Common myeloid progenitor, CD34-positive (primary cell): ENCODE data around the gene EIF3M. TPM values are rescaled to one million over a fixed set of nuclear protein-coding genes. Genes with fewer than 3 reads are reported as not detected.
A peak's percentile ranks its signal among the peaks of the same experiment; 100 is the strongest.

Experiments
- CTCF ChIA-PET: fragments of 350-600 bp; sonication (Branson Sonifier 250); formaldehyde crosslinking; loops from one replicate; lab custom pipeline; 2021; ENCODE audit warnings: antibody characterized with exemption; lab: Charles Lee
- POLR2A ChIA-PET: fragments of 350-600 bp; sonication (Branson Sonifier 250); formaldehyde crosslinking; loops from one replicate; lab custom pipeline; 2021; ENCODE audit warnings: antibody characterized with exemption; lab: Charles Lee
- DNase-seq, 3 donors: peaks; one replicate each; pipeline versions ENCODE4 v3.0.0 to v3.0.0-alpha.2; 2013
- H3K27ac ChIP-seq, 2 experiments: 1 replicate in 1 of 2; 2 replicates in 1 of 2; pipeline ENCODE4 v1.7.0; 2013; ENCODE audit warnings: inconsistent platforms in 2 of 2, low read length in 2 of 2, mild to moderate bottlenecking in 2 of 2, low read depth in 1 of 2, moderate library complexity in 1 of 2; ENCODE audit not compliant: severe bottlenecking in 2 of 2, insufficient read depth in 1 of 2, poor library complexity in 1 of 2
- H3K27me3 ChIP-seq, 5 experiments: replicated peaks in 2 of 5; 1 replicate in 3 of 5; 2 replicates in 2 of 5; pipeline versions ENCODE4 v1.6.1 to v1.7.0; 2013; ENCODE audit warnings: low read length in 4 of 5, mild to moderate bottlenecking in 2 of 5, moderate library complexity in 2 of 5, inconsistent platforms in 1 of 5; ENCODE audit not compliant: insufficient read depth in 5 of 5, control insufficient read depth in 4 of 5
- H3K36me3 ChIP-seq, 4 experiments: 1 replicate in 2 of 4; 2 replicates in 2 of 4; pipeline versions ENCODE4 v1.6.1 to v1.7.0; 2013; ENCODE audit warnings: low read length in 3 of 4, control low read depth in 1 of 4, mild to moderate bottlenecking in 1 of 4; ENCODE audit not compliant: control insufficient read depth in 4 of 4, insufficient read depth in 4 of 4
- H3K4me1 ChIP-seq, 4 experiments: 1 replicate in 3 of 4; 2 replicates in 1 of 4; pipeline versions ENCODE4 v1.6.1 to v1.7.1; 2013; ENCODE audit warnings: low read length in 3 of 4, mild to moderate bottlenecking in 3 of 4, control low read depth in 1 of 4, inconsistent platforms in 1 of 4, moderate library complexity in 1 of 4; ENCODE audit not compliant: control insufficient read depth in 4 of 4, insufficient read depth in 4 of 4; ENCODE audit errors: control extremely low read depth in 1 of 4
- H3K4me3 ChIP-seq, 7 experiments: 1 replicate in 4 of 7; 2 replicates in 3 of 7; pipeline versions ENCODE4 v1.5.1 to v1.7.0; 2013; ENCODE audit warnings: mild to moderate bottlenecking in 7 of 7, low read length in 6 of 7, moderate library complexity in 6 of 7, inconsistent platforms in 2 of 7, low read depth in 2 of 7, control low read depth in 1 of 7; ENCODE audit not compliant: insufficient read depth in 4 of 7, control insufficient read depth in 1 of 7; ENCODE audit errors: extremely low read depth in 1 of 7
- H3K9me3 ChIP-seq, 5 experiments: 1 replicate in 4 of 5; 2 replicates in 1 of 5; pipeline versions ENCODE4 v1.6.1 to v1.7.1; 2013; ENCODE audit warnings: low read length in 4 of 5, mild to moderate bottlenecking in 2 of 5, inconsistent platforms in 1 of 5, low read depth in 1 of 5, moderate library complexity in 1 of 5; ENCODE audit not compliant: control insufficient read depth in 4 of 5, insufficient read depth in 2 of 5; ENCODE audit errors: control extremely low read depth in 1 of 5
- WGBS: methylation state at CpG from one replicate; pipeline ENCODE4 v1.1.5; 2013; ENCODE audit not compliant: insufficient coverage; 5-methylcytosine and 5-hydroxymethylcytosine counted together
- polyA plus RNA-seq: library from polyadenylated mRNA; unstranded; fragments of 120-200 nt; gene quantifications from one replicate; pipeline ENCODE4 v1.2.1, GENCODE V29; 2013

The EIF3M gene
- polyA plus RNA-seq = 717 TPM

- peaks cover under 1 to 6% (median 3%) of the 10 kb centered on the region in 4 experiments for H3K36me3 ChIP-seq
- whole genome bisulfite sequencing = under 1% methylated on average over 48 of the region's 70 CpGs
- ChIA-PET CTCF (interaction anchor here (0.8 to 1.3 kb wide), 2 partner anchors 17 to 163 kb away, joined by 3 read pairs; no protein-coding TSS in a partner anchor), POLR2A (no interaction called here)
- peak; percentile 95 to 96 (median 96) for DNase-seq
- H3K9me3 ChIP-seq = no peaks in the 10 kb centered on the region
- H3K27me3 ChIP-seq = no peaks in the 10 kb centered on the region
- peak within 1 kb of the TSS in 1 of 2 experiments; percentile 80 for H3K27ac ChIP-seq
- H3K4me3 ChIP-seq = peak within 1 kb of the TSS; percentile 76 to 95 (median 88)
- H3K4me1 ChIP-seq = peaks cover 13 to 38% (median 22%) of the 10 kb centered on the region in 4 experiments
Measured at GRCh38 chr11:32583459-32584271, at the start of gene EIF3M. Gene EIF3M (plus strand): TSS chr11:32583831. CDS start chr11:32583888, 57 bp downstream.

- Histone ChIP-seq H3K27ac (no peak overlapping the region), H3K4me1 (no peaks in the 10 kb centered on the region), H3K36me3 (no peaks in the 10 kb centered on the region), H3K4me3 (no peak overlapping the region), H3K27me3 (no peaks in the 10 kb centered on the region), H3K9me3 (no peaks in the 10 kb centered on the region)
- 97% methylated on average over 5 of the region's 7 CpGs for WGBS
- no peak for DNase-seq
- CTCF ChIA-PET = no interaction called here
- POLR2A ChIA-PET = interaction anchor here (0.6 kb wide), 1 partner anchor 14 kb away, joined by 5 read pairs; no protein-coding TSS in a partner anchor
Measured at GRCh38 chr11:32538804-32539203, 44.8 kb upstream of the EIF3M start.

- H3K4me3 ChIP-seq = no peak overlapping the region
- no peak overlapping the region for H3K27ac ChIP-seq
- no peaks in the 10 kb centered on the region for H3K9me3 ChIP-seq
- WGBS = no CpG with 5 or more reads among the region's 1 CpG
- CTCF ChIA-PET = interaction anchor here (1.4 kb wide), 1 partner anchor 37 kb away, joined by 3 read pairs; no protein-coding TSS in a partner anchor
- no peaks in the 10 kb centered on the region for H3K27me3 ChIP-seq
- DNase-seq = peak; percentile 3 to 55 (median 50)
- no peaks in the 10 kb centered on the region for H3K36me3 ChIP-seq
- POLR2A ChIA-PET = no interaction called here
- H3K4me1 ChIP-seq = peaks cover 0 to 11% (median 3%) of the 10 kb centered on the region in 4 experiments
Measured at GRCh38 chr11:32549611-32550187, 33.9 kb upstream of the EIF3M start.

GRCh38 chr11:32550207-32550606 is 33.4 kb upstream of the EIF3M start:
- POLR2A ChIA-PET = no interaction called here

GRCh38 chr11:32555091-32555490 is 28.5 kb upstream of the EIF3M start:
- CTCF ChIA-PET = interaction anchor here (1.0 kb wide), 1 partner anchor 12 kb away, joined by 3 read pairs; no protein-coding TSS in a partner anchor
- no peak overlapping the region for H3K27ac ChIP-seq
- no peak overlapping the region for H3K4me3 ChIP-seq
- no peak for DNase-seq
- 100% methylated on average over 2 of the region's 4 CpGs for WGBS
- no peaks in the 10 kb centered on the region for H3K27me3 ChIP-seq
- H3K4me1 ChIP-seq = peaks cover 0 to 2% (median under 1%) of the 10 kb centered on the region in 4 experiments
- H3K36me3 ChIP-seq = no peaks in the 10 kb centered on the region
- POLR2A ChIA-PET = no interaction called here
- H3K9me3 ChIP-seq = no peaks in the 10 kb centered on the region

More at GRCh38 chr11:32550207-32550606, 33.4 kb upstream of the EIF3M start:
- H3K4me1 ChIP-seq = peaks cover 0 to 11% (median 3%) of the 10 kb centered on the region in 4 experiments
- H3K4me3 ChIP-seq = no peak overlapping the region
- DNase-seq = peak in 2 of 3 donors; percentile 11 to 17
- no peaks in the 10 kb centered on the region for H3K27me3 ChIP-seq
- no peaks in the 10 kb centered on the region for H3K9me3 ChIP-seq
- CTCF ChIA-PET = interaction anchor here (1.4 kb wide), 1 partner anchor 37 kb away, joined by 3 read pairs; no protein-coding TSS in a partner anchor
- no peak overlapping the region for H3K27ac ChIP-seq
- WGBS = no CpG with 5 or more reads among the region's 4 CpGs
- no peaks in the 10 kb centered on the region for H3K36me3 ChIP-seq

GRCh38 chr11:32555895-32556294 is 27.7 kb upstream of the EIF3M start:
- WGBS = 89% methylated on average over 4 of the region's 7 CpGs
- DNase-seq = no peak
- ChIA-PET CTCF (interaction anchor here (1.0 kb wide), 2 partner anchors 12 to 77 kb away, joined by 3 read pairs; no protein-coding TSS in a partner anchor), POLR2A (no interaction called here)
- no peak overlapping the region for H3K4me3 ChIP-seq
- no peaks in the 10 kb centered on the region for H3K27me3 ChIP-seq
- no peaks in the 10 kb centered on the region for H3K36me3 ChIP-seq
- no peaks in the 10 kb centered on the region for H3K4me1 ChIP-seq
- H3K9me3 ChIP-seq = no peaks in the 10 kb centered on the region
- no peak overlapping the region for H3K27ac ChIP-seq
